Fibroblast of upper back skin (primary cell): ENCODE measurements around the gene KCNQ4.

Experiments
- DNase-seq: peaks from one replicate; pipeline ENCODE4 v3.0.0-alpha.2; 2013

KCNQ4 gene

DNA sequence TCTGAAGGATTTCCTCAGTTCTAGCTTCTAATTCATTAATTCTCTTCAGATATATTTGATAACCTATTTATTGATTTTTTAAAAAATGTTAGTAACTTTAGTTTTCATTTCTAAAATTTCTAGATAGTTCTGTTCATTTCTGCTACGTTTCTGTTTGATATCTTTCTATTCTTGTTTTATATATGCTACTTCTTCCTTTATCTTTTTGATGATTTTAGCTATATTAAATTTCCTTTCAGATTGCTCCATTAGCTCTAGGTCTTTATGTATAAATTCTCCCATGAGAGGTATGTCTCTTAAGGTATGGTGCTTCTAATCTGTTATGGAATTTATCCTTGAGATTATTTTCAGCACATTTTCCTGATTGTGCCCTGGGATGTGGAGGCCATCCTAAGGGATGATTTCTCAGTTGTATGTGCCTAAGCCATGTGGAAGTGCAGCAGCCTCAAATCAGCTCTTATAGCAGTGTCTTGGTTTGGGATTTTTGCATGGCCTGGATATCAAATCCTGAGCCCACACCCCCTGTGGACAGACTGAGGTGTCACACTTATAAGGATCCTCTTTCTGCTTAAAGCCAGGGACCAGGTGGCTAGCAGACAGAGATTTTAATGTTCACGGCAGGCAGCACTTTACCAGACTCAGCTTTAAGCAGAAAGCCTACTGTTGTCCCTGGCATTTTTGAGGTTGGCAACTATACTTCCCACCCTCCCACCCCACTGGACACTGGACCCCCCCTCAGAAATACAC lies 6.2 kb upstream of the KCNQ4 start:
- no peak for DNase-seq

GRCh38 chr1:40780678-40781607 lies 2.6 kb upstream of the KCNQ4 start:
- DNase-seq, result no peak

GRCh38 chr1:40781608-40781971 lies 2.0 kb upstream of the KCNQ4 start:
- no peak for DNase-seq

GRCh38 chr1:40782371-40782956 lies 1.1 kb upstream of the KCNQ4 start:
- no peak for DNase-seq

- DNase-seq, result no peak
These were observed 669 bp downstream of the KCNQ4 start for GRCh38 chr1:40784141-40784770.

DNA sequence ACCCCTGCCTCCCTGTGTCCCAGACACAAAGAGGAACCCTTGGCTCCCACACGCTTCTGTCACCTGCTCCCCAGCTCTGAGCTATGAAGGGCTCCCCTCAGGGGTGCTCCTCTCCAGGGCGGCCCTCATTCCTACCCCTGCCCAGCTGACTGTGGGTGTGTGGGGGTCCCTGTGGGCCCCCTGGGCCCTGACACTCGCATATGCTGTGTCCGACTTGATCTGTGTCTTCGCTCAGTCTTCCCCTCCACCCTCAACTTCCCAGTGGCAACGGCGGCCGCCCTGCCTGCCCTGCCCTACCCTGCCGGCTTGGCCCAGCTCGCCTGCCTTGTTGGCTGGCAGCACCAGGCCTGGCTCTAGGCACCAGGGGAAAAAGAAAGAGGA lies 1.2 kb downstream of the KCNQ4 start:
- no peak for DNase-seq

DNA sequence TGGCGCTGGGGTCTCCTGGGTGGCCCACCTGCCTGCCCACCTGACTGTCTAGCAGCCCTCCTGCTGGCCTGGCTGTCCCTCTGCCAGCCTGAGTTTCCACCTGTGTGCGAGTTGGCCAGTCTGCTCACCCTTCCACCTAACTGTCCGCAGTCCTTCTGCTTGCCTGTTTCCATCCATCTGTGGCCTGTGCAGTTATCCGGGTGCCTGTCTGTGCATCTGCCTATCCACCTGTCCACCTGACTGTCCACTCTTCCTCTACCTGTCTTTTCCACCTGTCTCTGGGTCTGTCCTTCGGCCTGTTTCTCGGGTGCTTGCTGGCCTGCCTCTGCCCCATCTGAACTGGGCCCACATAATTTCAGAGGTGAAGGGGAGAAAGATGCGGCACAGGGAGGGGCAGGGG lies 1.9 kb downstream of the KCNQ4 start:
- DNase-seq, result no peak

DNA sequence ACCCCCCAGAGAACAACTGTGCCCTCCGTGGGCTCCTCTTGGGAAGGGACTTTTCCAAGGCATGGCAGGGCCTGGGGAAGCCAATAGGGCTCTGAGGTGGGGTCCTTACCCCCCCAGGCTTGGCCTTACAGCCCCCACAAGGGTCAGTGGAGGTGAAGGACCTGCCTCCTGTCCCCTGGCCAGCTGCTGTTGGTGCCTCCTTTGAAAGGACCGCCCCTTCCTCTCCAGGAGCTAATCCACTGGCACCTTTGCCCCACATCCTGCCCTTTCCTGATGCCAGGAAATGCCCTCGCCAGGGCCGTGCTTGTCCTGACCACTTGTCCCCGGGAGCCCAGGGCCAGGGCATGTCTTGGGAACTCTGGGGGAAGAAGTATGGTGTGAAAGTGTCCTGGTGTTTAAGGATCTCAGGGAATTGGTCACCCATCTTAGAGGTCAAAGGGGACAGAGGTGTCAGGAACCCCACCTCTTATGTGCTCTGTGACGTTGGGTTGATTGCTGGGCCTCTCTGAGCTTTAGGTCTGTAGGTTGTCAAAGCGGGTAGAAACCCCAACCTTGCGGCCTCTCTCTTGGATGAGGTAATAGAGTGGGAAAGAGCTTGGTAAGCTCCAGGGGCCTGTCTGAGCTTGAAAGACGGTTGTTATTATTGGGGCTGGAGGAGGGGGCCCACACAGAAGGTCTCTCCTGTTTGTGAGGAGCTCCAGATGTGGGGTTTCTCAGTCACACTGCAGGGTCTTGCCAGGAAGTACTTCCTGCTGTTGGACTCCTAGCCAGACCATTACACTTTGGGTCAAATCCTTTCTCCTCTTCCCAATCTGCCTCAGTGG lies 2.8 kb downstream of the KCNQ4 start:
- DNase-seq, result no peak

DNA sequence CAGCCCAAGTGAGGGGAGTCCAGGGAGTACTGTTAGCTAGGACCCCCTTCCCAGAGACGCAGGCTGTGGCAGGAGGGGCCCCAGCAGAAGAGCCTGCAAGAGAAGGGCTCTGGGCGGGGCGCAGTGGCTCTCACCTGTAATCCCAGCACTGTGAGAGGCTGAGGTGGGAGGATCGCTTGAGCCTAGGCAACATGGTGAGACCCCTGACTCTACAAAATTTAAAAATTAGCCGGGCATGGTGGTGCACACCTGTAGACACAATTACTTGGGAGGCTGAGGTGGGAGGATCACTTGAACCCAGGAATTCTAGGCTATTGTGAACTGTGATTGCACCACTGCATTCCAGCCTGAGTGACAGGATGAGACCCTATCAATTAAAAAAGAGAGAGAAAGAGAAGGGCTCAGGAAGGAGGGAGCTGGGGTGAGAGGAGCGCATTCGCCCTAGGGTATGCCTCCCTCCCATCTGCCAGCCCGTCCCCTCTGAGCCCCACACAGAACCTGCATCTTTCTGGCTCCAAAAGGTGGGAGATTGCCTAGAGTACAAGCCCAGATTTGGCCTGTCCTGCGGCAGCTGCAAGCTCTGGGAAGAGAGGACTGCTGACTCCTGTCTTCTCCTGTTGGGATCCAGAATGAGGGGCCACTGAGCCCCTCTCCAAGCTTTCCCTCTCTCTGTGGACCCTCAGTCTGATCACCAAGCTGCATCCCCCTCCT lies 3.6 kb downstream of the KCNQ4 start:
- DNase-seq, result no peak

DNA sequence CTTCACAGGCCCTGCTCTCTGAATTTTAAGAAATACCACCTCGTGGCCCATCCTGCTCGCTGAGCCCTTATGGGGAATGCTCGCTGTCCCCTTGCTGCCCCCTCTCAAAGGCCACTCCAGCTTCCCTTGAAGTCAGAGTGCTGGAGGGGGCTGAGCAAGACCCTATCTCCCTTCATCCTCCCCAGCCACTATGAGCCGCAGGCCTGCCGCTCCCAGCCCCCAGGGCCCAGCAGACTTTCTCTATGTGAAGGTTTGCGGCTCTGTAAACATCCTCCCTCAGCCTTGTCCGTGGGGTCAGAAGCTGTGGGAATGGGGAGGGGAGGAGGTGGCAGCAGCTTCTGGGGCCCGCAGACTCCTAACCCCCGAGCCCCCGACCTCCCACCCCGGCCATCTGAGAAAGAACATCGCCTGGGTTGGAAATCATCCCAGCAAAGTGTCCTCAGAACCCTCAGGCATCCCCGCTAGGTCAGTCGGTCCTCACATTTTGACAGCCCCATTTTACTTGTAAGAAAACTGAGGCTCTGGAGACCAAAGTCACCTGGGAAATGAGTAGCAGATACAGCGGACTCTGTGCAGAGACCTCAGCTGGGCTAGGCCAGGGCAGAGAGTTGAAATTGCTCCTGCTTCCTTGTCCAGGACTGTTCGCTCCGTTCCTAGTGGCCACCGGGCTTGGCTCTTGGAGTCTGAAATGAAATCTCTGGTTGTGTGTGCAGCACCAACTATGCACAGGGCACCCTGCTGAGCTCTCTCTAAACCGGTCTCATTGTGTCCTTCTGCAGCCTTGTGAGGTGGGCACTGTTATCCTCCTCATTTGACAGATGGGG lies 4.4 kb downstream of the KCNQ4 start:
- no peak for DNase-seq

- no peak for DNase-seq
These were observed 5.2 kb downstream of the KCNQ4 start for GRCh38 chr1:40788561-40789341.

DNA sequence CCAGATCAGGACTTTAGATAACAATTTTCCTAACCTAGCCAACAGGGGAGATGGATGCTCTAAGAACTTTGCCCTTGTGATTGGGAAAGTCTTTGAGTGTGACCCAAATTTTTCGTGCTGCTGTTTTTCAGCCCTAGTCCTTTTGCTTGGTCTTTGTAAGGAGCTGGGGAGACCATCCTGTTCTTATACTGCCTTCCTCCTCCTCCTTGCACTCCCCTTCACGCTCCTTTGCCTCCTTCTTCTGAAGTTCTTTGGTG lies 5.7 kb downstream of the KCNQ4 start:
- DNase-seq, result no peak

GRCh38 chr1:40789661-40790430 lies 6.3 kb downstream of the KCNQ4 start:
- DNase-seq, result no peak

DNA sequence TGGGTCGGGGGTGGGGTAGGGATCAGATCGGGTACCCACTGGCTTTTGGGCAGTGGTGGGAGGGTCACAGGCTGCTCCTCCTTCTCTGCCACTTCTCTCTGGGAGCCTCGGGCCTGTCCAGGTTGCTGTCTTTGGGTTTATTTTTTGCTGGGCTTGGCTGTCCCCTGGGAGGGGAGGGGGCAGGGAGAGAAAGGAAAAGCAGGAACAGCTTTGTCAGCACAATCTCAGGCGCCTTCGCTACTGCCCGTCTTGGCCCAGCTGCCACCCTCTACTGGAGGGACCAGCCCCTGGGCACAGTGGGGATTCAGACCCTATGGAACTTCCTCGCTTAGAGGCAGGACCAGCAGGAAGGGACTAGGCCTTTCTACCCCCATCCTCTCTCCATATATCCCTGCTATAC lies 8.4 kb downstream of the KCNQ4 start:
- no peak for DNase-seq

- DNase-seq, result no peak
These were observed 10.0 kb downstream of the KCNQ4 start for GRCh38 chr1:40793617-40794016.

DNA sequence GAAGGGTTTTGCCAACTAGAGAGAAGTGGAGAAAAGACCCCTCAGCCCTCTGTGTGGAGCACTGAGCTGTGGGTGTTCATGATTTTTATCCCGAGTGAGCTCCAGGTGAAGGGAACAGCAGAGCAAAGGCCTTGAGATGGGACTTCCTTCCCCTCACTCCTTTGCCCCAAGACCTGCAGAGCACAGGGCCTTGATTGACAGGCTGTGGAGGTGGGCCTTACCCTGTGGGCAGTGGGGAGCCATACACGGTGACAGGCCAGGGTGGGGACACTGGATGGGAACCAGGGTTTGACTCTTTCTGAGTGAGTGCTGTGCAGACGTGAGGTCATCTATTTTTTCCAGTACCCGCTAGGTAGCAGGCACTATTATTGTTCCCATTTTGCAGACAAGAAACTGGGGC lies 10.5 kb downstream of the KCNQ4 start:
- no peak for DNase-seq

GRCh38 chr1:40794974-40795715 lies 11.6 kb downstream of the KCNQ4 start:
- no peak for DNase-seq

GRCh38 chr1:40795811-40796586 lies 12.4 kb downstream of the KCNQ4 start:
- no peak for DNase-seq
